Panc1 (cell line): ENCODE data around the gene SMARCE1.

Source experiments
- CTCF ChIP-seq: fragments of 450-650 bp; IDR thresholded peaks from 2 replicates; pipeline ENCODE4 v1.5.1; 2017; ENCODE audit warnings: mild to moderate bottlenecking
- REST ChIP-seq, 2 experiments: IDR thresholded peaks; 2 replicates each; pipeline ENCODE4 v1.6.1; 2011 to 2012; ENCODE audit warnings: low read depth in 2 of 2, control low read depth in 1 of 2, low read length in 1 of 2, mild to moderate bottlenecking in 1 of 2, moderate library complexity in 1 of 2; ENCODE audit not compliant: insufficient read depth in 1 of 2
- SIN3A ChIP-seq: IDR thresholded peaks from 2 replicates; pipeline ENCODE4 v1.6.1; 2012; ENCODE audit warnings: low read depth, mild to moderate bottlenecking, low read length, moderate library complexity, borderline replicate concordance; ENCODE audit not compliant: insufficient read depth
- TCF7L2 ChIP-seq: IDR thresholded peaks from 2 replicates; pipeline ENCODE4 v1.6.1; 2011; ENCODE audit warnings: mild to moderate bottlenecking, low read depth, low read length, inconsistent platforms

GRCh38 chr17:40600486-40601046, 47.1 kb downstream of the SMARCE1 start:
- TF ChIP-seq CTCF, result no peak
- no peak for TF ChIP-seq REST (IDR thresholded peaks at IDR 0.05; ENCODE audit: insufficient read depth in 1 of 2, low read depth in 2 of 2, low read length in 1 of 2)
- TF ChIP-seq TCF7L2, result no peak
- TF ChIP-seq SIN3A, result no peak
